Glutamatergic neuron (in vitro differentiated cells): Measurements from ENCODE around the gene MERTK. TPM values are rescaled to one million over a fixed set of nuclear protein-coding genes. Genes with fewer than 3 reads are reported as not detected.

ENCODE experiments used
- DNase-seq: peaks from one replicate; pipeline ENCODE4 v3.0.0; 2022
- H3K27ac Mint-ChIP-seq: one replicate; pipeline ENCODE4 v1.8.0; 2020; ENCODE audit warnings: mild to moderate bottlenecking, mixed read lengths, inconsistent platforms; ENCODE audit not compliant: unreplicated experiment
- H3K27me3 Mint-ChIP-seq: one replicate; pipeline ENCODE4 v1.8.0; 2020; ENCODE audit warnings: mild to moderate bottlenecking, moderate library complexity, mixed read lengths, inconsistent platforms; ENCODE audit not compliant: unreplicated experiment
- H3K36me3 Mint-ChIP-seq: one replicate; pipeline ENCODE4 v1.8.0; 2020; ENCODE audit warnings: mild to moderate bottlenecking, mixed read lengths, inconsistent platforms; ENCODE audit not compliant: unreplicated experiment
- H3K4me1 Mint-ChIP-seq: one replicate; pipeline ENCODE4 v1.8.0; 2020; ENCODE audit warnings: mild to moderate bottlenecking, low read depth, mixed read lengths, inconsistent platforms; ENCODE audit not compliant: unreplicated experiment
- H3K4me3 Mint-ChIP-seq: one replicate; pipeline ENCODE4 v1.8.0; 2020; ENCODE audit warnings: mild to moderate bottlenecking, mixed read lengths, inconsistent platforms; ENCODE audit not compliant: unreplicated experiment
- H3K9me3 Mint-ChIP-seq: one replicate; pipeline ENCODE4 v1.8.0; 2020; ENCODE audit warnings: mild to moderate bottlenecking, moderate library complexity, mixed read lengths, inconsistent platforms; ENCODE audit not compliant: unreplicated experiment
- total RNA-seq: library from RNA; stranded (reverse); fragmentation: NEBNext Ultra II Directional; extraction: Animal tissue kit (Norgen Biotek cat#: 25700); gene quantifications from one replicate; pipeline ENCODE4 v1.2.1, GENCODE V29; 2021; ENCODE audit not compliant: unreplicated experiment
- TF ChIP-seq, protein P1 (sequence below): fragments of 200-600 bp; sonication (generic); IDR thresholded peaks from one replicate; pipeline ENCODE4 v1.5.0; 2021; ENCODE audit not compliant: partially characterized antibody, unreplicated experiment

Gene MERTK
- total RNA-seq, 1 donor from 2014 or later, result 2.3 TPM

DNA sequence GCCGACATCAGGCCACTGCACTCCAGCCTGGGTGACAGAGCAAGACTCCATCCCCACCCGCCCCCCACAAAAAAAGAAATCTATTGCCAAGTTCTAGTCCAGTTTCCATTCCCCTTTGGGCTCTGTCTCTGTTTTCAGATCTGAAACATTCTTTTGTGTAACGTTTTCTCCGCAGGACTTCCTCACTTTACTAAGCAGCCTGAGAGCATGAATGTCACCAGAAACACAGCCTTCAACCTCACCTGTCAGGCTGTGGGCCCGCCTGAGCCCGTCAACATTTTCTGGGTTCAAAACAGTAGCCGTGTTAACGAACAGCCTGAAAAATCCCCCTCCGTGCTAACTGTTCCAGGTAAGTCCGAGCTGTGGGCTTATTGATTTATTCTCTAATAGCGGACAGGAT, 48.8 kb downstream of the MERTK start:
- H3K27ac Mint-ChIP-seq, result peak overlapping the region; percentile 2
- no peak for DNase-seq
- TF ChIP-seq, protein P1, sequence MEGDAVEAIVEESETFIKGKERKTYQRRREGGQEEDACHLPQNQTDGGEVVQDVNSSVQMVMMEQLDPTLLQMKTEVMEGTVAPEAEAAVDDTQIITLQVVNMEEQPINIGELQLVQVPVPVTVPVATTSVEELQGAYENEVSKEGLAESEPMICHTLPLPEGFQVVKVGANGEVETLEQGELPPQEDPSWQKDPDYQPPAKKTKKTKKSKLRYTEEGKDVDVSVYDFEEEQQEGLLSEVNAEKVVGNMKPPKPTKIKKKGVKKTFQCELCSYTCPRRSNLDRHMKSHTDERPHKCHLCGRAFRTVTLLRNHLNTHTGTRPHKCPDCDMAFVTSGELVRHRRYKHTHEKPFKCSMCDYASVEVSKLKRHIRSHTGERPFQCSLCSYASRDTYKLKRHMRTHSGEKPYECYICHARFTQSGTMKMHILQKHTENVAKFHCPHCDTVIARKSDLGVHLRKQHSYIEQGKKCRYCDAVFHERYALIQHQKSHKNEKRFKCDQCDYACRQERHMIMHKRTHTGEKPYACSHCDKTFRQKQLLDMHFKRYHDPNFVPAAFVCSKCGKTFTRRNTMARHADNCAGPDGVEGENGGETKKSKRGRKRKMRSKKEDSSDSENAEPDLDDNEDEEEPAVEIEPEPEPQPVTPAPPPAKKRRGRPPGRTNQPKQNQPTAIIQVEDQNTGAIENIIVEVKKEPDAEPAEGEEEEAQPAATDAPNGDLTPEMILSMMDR, result no peak
- peaks cover 11% of the 10 kb centered on the region for H3K4me1 Mint-ChIP-seq
- no peaks in the 10 kb centered on the region for H3K36me3 Mint-ChIP-seq
- no peak overlapping the region for H3K4me3 Mint-ChIP-seq
- no peaks in the 10 kb centered on the region for H3K27me3 Mint-ChIP-seq
- peaks cover 4% of the 10 kb centered on the region for H3K9me3 Mint-ChIP-seq

DNA sequence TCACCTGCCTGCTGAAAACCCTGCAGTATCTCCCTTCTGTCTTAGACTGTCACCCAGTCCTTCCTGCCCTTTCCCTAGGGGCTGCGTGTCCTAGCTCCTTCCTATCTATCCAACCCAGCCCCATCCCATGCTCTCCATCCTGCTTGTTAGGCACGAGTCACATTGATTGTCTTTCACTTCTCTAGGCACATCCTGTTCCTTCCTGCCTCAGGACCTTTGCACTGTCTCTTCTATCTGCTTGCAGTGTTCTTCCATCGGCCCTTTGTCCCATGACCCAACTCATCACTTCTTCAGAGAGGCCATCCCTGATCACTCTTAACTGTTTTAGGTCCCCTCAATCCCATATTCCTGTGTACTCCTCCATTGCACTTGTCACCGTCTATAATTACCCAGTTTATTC, 50.4 kb downstream of the MERTK start:
- DNase-seq, result no peak
- H3K27me3 Mint-ChIP-seq, result no peaks in the 10 kb centered on the region
- peaks cover 5% of the 10 kb centered on the region for H3K9me3 Mint-ChIP-seq
- H3K36me3 Mint-ChIP-seq, result no peaks in the 10 kb centered on the region
- TF ChIP-seq, protein P1, result no peak
- H3K4me3 Mint-ChIP-seq, result no peak overlapping the region
- peaks cover 8% of the 10 kb centered on the region for H3K4me1 Mint-ChIP-seq
- no peak overlapping the region for H3K27ac Mint-ChIP-seq

DNA sequence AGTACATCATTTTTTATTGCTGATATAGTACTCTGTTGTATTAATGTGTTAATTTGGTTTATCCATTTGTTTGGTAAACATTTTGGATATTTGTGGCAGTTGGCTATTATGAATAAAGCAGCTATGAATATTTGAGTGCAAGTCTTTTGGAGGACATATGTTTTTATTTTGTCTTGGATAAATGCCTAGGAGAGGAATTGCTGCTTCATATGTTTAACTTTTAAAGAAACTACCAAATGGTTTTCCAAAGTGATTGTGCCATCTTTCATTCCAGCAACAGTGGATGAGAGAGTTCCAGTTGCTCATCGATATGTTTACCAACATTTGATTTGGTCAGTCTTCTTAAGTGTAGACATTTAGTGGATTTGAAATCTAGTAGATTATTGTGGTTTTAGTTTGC, 51.8 kb downstream of the MERTK start:
- Mint-ChIP-seq H3K36me3 (no peaks in the 10 kb centered on the region), H3K27ac (no peak overlapping the region), H3K4me1 (peaks cover 10% of the 10 kb centered on the region), H3K4me3 (no peak overlapping the region), H3K9me3 (peaks cover 5% of the 10 kb centered on the region), H3K27me3 (no peaks in the 10 kb centered on the region)
- TF ChIP-seq, protein P1, result no peak
- DNase-seq, result no peak

DNA sequence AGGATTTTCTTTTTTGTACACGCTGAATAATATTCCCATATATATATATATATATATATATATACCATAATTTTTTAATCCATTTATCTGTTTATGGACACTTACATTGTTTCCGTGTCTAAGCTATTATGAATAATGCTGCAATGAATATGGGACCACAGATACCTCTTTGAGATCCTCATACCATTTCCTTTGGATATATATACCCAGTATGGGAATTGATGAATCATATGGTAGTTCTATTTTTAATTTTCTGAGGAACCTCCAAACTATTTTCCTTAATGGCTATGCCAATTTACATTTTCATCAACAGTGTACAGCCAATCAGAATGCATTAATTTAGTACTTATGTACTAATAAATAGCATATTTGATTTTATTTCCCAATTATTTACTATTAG, 53.1 kb downstream of the MERTK start:
- Mint-ChIP-seq H3K36me3 (no peaks in the 10 kb centered on the region), H3K27ac (no peak overlapping the region), H3K4me3 (no peak overlapping the region), H3K4me1 (peaks cover 3% of the 10 kb centered on the region), H3K27me3 (no peaks in the 10 kb centered on the region), H3K9me3 (peaks cover 5% of the 10 kb centered on the region)
- TF ChIP-seq, protein P1, result no peak
- DNase-seq, result no peak

DNA sequence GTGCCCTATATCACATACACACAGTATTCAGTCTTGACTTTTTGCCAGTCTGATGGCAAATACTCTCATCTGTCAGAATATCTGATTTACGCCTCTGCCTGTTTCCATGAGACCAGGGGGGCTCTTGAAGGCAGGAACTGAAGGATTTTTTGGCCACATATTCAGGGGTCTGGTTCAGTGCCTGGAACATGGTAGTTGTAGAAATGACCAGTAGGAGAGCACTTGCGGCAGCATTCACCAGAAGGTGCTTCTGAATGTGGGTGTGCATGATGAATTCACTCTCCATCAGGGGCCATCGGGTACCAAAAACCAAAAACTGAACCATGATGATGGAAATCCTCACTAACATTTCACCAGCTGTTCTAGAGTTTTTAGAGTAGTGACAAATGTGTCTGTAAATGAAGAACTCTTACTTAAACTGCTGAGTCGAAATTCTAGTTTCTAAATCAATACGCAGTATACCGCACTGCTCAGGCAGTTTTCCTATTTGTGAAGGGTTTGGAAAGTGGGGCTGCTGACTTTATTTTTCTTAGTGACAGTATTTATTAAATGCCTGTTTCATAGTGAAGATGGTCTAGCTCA, 54.6 kb downstream of the MERTK start:
- no peaks in the 10 kb centered on the region for H3K36me3 Mint-ChIP-seq
- H3K27me3 Mint-ChIP-seq, result no peaks in the 10 kb centered on the region
- TF ChIP-seq, protein P1, result no peak
- DNase-seq, result no peak
- no peak overlapping the region for H3K27ac Mint-ChIP-seq
- peaks cover 3% of the 10 kb centered on the region for H3K4me1 Mint-ChIP-seq
- H3K4me3 Mint-ChIP-seq, result no peak overlapping the region
- H3K9me3 Mint-ChIP-seq, result peaks cover 5% of the 10 kb centered on the region
